ENCODE results near the gene GRM4.

DNA sequence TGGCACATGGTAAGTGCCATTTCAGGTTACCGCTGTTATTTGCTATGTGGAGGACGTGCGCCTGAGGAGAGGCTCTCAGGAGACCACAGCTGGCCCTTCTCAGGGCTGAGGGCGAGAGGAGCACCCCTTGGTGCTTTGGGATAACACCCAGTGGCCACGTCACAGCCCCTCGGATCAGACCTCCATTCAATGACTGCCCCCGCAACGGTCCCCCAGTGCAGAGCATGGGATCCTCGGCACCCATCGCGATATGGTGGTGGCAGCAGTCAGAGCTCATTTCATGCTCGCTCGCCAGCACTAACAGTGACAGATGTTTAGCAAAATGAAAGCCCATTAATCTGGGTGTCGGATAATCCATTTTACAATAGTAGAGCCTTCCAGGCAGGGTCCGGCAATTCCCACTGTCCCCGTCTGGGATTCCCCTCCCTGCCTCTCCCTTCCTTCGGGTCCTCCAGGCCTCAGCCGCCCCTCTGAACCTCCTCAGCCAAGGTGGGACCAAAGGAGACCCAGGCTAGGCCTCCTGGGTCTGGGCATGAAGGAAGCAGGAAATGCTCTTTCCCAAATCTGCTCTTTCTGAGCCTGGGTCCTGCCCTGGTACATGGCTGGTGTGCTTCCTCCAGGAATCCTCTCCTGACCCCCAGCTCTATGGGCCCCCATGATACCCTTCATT lies 117.1 kb downstream of the GRM4 start:
- TF ChIP-seq, protein P1, sequence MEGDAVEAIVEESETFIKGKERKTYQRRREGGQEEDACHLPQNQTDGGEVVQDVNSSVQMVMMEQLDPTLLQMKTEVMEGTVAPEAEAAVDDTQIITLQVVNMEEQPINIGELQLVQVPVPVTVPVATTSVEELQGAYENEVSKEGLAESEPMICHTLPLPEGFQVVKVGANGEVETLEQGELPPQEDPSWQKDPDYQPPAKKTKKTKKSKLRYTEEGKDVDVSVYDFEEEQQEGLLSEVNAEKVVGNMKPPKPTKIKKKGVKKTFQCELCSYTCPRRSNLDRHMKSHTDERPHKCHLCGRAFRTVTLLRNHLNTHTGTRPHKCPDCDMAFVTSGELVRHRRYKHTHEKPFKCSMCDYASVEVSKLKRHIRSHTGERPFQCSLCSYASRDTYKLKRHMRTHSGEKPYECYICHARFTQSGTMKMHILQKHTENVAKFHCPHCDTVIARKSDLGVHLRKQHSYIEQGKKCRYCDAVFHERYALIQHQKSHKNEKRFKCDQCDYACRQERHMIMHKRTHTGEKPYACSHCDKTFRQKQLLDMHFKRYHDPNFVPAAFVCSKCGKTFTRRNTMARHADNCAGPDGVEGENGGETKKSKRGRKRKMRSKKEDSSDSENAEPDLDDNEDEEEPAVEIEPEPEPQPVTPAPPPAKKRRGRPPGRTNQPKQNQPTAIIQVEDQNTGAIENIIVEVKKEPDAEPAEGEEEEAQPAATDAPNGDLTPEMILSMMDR (IDR thresholded peaks at IDR 0.05), result no peak
- TF ChIP-seq POLR2A (IDR thresholded peaks at IDR 0.05), result no peak

Measured in right lobe of liver (tissue), 4 donors.